ENCODE data around the gene TOM1L1.

The TOM1L1 gene

GRCh38 chr17:54983260-54983659 is 82.6 kb downstream of the TOM1L1 start:
- no peak for TF ChIP-seq ZNF704 (tag by site-specific recombination; IDR thresholded peaks at IDR 0.05)
- no peak for TF ChIP-seq BCL6B (tag by site-specific recombination; IDR thresholded peaks at IDR 0.05)
- no peak for TF ChIP-seq RBAK (tag by site-specific recombination; IDR thresholded peaks at IDR 0.05)
- no peak for TF ChIP-seq ZNF138 (tag by site-specific recombination; IDR thresholded peaks at IDR 0.05; ENCODE audit: borderline replicate concordance)
- no peak for TF ChIP-seq ZBTB11 (tag by site-specific recombination; conservative IDR thresholded peaks at IDR 0.05; ENCODE audit: low read depth)
- TF ChIP-seq SCRT1 (tag by site-specific recombination; IDR thresholded peaks at IDR 0.05; ENCODE audit: borderline replicate concordance) = no peak
- TF ChIP-seq ZNF248 (tag by site-specific recombination; IDR thresholded peaks at IDR 0.05) = no peak
- no peak for TF ChIP-seq ZNF394 (tag by site-specific recombination; IDR thresholded peaks at IDR 0.05; ENCODE audit: borderline replicate concordance)
- CTCF ChIA-PET = interaction anchor here (0.7 to 2.0 kb wide), 2 partner anchors 10 kb away, joined by 3 to 5 read pairs; no protein-coding TSS in a partner anchor

GRCh38 chr17:54985476-54985875 is 84.8 kb downstream of the TOM1L1 start:
- Histone ChIP-seq H3K4me3 (ENCODE audit: low read depth, low read length) (no peak overlapping the region), H3K36me3 (ENCODE audit: control insufficient read depth in 2 of 2, insufficient read depth in 1 of 2, low read length in 2 of 2) (peaks cover 7 to 15% of the 10 kb centered on the region in 2 experiments; a peak in 2 of 3 replicates), H3K27ac (ENCODE audit: extremely low read depth, low read depth, low read length) (no peak overlapping the region), H3K9me3 (ENCODE audit: control insufficient read depth, insufficient read depth, low read depth, low read length) (no peaks in the 10 kb centered on the region), H3K4me1 (ENCODE audit: control insufficient read depth, insufficient read depth, low read length) (no peaks in the 10 kb centered on the region)
- TF ChIP-seq ZNF449 (tag by site-specific recombination; IDR thresholded peaks at IDR 0.05) = no peak
- TF ChIP-seq ZNF112 (tag by site-specific recombination; IDR thresholded peaks at IDR 0.05) = no peak
- no peak for TF ChIP-seq OSR2 (tag by site-specific recombination; IDR thresholded peaks at IDR 0.05)
- no peak for TF ChIP-seq ZNF843 (tag by site-specific recombination; IDR thresholded peaks at IDR 0.05)
- no peak for TF ChIP-seq ZNF561 (tag by site-specific recombination; IDR thresholded peaks at IDR 0.05; ENCODE audit: borderline replicate concordance)
- no peak for TF ChIP-seq TRIM28 (IDR thresholded peaks at IDR 0.05; ENCODE audit: borderline replicate concordance, low read length)
- TF ChIP-seq ZNF248 (tag by site-specific recombination; IDR thresholded peaks at IDR 0.05) = no peak
- no peak for TF ChIP-seq ZNF148 (tag by site-specific recombination; IDR thresholded peaks at IDR 0.05; ENCODE audit: borderline replicate concordance)
- TF ChIP-seq KLF16 (tag by site-specific recombination; IDR thresholded peaks at IDR 0.05) = no peak
- no peak for TF ChIP-seq OVOL3 (tag by site-specific recombination; IDR thresholded peaks at IDR 0.05)
- TF ChIP-seq HOXC10 (CRISPR knock-in tag; IDR thresholded peaks at IDR 0.05) = no peak
- no peak for TF ChIP-seq EGR2 (tag by site-specific recombination; IDR thresholded peaks at IDR 0.05; ENCODE audit: low read depth)
- TF ChIP-seq ZNF585B (tag by site-specific recombination; IDR thresholded peaks at IDR 0.05) = no peak
- TF ChIP-seq ZNF548 (tag by site-specific recombination; IDR thresholded peaks at IDR 0.05) = no peak
- TF ChIP-seq ZNF514 (tag by site-specific recombination; IDR thresholded peaks at IDR 0.05) = no peak
- no peak for TF ChIP-seq ZSCAN16 (tag by site-specific recombination; IDR thresholded peaks at IDR 0.05)
- no peak for TF ChIP-seq ZNF473 (tag by site-specific recombination; IDR thresholded peaks at IDR 0.05)
- no peak for TF ChIP-seq ZNF600 (tag by site-specific recombination; IDR thresholded peaks at IDR 0.05)
- no peak for TF ChIP-seq ZNF610 (tag by site-specific recombination; IDR thresholded peaks at IDR 0.05; ENCODE audit: borderline replicate concordance)
- TF ChIP-seq ZNF214 (tag by site-specific recombination; IDR thresholded peaks at IDR 0.05; ENCODE audit: borderline replicate concordance) = no peak
- ChIA-PET POLR2A (no interaction called here), CTCF (interaction anchor here (0.5 to 1.5 kb wide), 6 partner anchors 12 to 372 kb away, joined by 3 to 5 read pairs (median 4); no protein-coding TSS in a partner anchor)

More at GRCh38 chr17:54983260-54983659, 82.6 kb downstream of the TOM1L1 start:
- Histone ChIP-seq H3K36me3 (ENCODE audit: control insufficient read depth in 2 of 2, insufficient read depth in 1 of 2, low read length in 2 of 2) (peaks cover 7 to 15% of the 10 kb centered on the region in 2 experiments; a peak in 2 of 3 replicates), H3K4me1 (ENCODE audit: control insufficient read depth, insufficient read depth, low read length) (peaks cover 6% of the 10 kb centered on the region), H3K4me3 (ENCODE audit: low read depth, low read length) (no peak overlapping the region), H3K9me3 (ENCODE audit: control insufficient read depth, insufficient read depth, low read depth, low read length) (no peaks in the 10 kb centered on the region), H3K27ac (ENCODE audit: extremely low read depth, low read depth, low read length) (no peak overlapping the region)
- POLR2A ChIA-PET = no interaction called here
